Measurements from ENCODE around the gene FNBP1.
"Not testable (repeated sequence)": the region's sequence is repeated elsewhere in the genome, so short reads cannot be mapped to it uniquely, and the experiment has no call there.

- not testable (repeated sequence) for TF ChIP-seq CTCF (conservative IDR thresholded peaks at IDR 0.05); ZFX (IDR thresholded peaks at IDR 0.05)
Measured at GRCh38 chr9:129937879-129938278, 105.1 kb downstream of the FNBP1 start.
